PC-3 (cell line): ENCODE measurements around the gene C3orf85. TPM values are rescaled to one million over a fixed set of nuclear protein-coding genes. Genes with fewer than 3 reads are reported as not detected.

Source experiments
- ATAC-seq: fragments of 200-7000 bp; cut with Tn5 transposase; 2 replicates; pipeline ENCODE4 v1.9.1; 2020; ENCODE audit warnings: mild to moderate bottlenecking, moderate library complexity
- BruUV-seq: library from RNA; stranded (reverse); fragments of 400-500 nt; replicated peaks from 2 replicates; lab custom pipeline; 2021; lab: Mats Ljungman, UMichigan
- CTCF ChIA-PET: fragments of 300-600 bp; sonication (Branson Sonifier 250); formaldehyde crosslinking; loops from one replicate; lab custom pipeline; 2022; ENCODE audit warnings: antibody characterized with exemption; lab: Charles Lee
- POLR2A ChIA-PET: fragments of 300-600 bp; sonication (Branson Sonifier 250); formaldehyde crosslinking; loops from one replicate; lab custom pipeline; 2022; ENCODE audit warnings: antibody characterized with exemption; ENCODE audit not compliant: unreplicated experiment; lab: Charles Lee
- DNase-seq: peaks from one replicate; pipeline ENCODE4 v3.0.0-alpha.2; 2015
- H2AFZ ChIP-seq: fragments of 300-600 bp; sonication (generic); 2 replicates; pipeline ENCODE4 v1.6.0; 2016; ENCODE audit warnings: antibody characterized with exemption, low read length
- H3F3A ChIP-seq: fragments of 300-600 bp; sonication (generic); one replicate; pipeline ENCODE4 v1.6.0; 2017; ENCODE audit warnings: antibody characterized with exemption, low read length, control low read depth, mild to moderate bottlenecking; ENCODE audit not compliant: unreplicated experiment
- H3K27ac ChIP-seq: fragments of 300-600 bp; sonication (generic); 2 replicates; pipeline ENCODE4 v1.5.1; 2016; ENCODE audit warnings: mild to moderate bottlenecking, low read length
- H3K27me3 ChIP-seq: fragments of 300-600 bp; sonication (generic); 2 replicates; pipeline ENCODE4 v1.6.1; 2016; ENCODE audit warnings: low read length, mixed read lengths
- H3K36me3 ChIP-seq: fragments of 300-600 bp; sonication (generic); 2 replicates; pipeline ENCODE4 v1.6.1; 2016; ENCODE audit warnings: low read depth, mixed run types, low read length, mixed read lengths
- H3K4me1 ChIP-seq: fragments of 300-600 bp; sonication (generic); 2 replicates; pipeline ENCODE4 v1.5.1; 2016; ENCODE audit warnings: low read length; ENCODE audit not compliant: insufficient read depth
- H3K4me2 ChIP-seq: fragments of 300-600 bp; sonication (generic); 2 replicates; pipeline ENCODE4 v1.6.0; 2016; ENCODE audit warnings: low read length
- H3K4me3 ChIP-seq: fragments of 300-600 bp; sonication (generic); 2 replicates; pipeline ENCODE4 v1.5.1; 2016; ENCODE audit warnings: mild to moderate bottlenecking, low read length, mixed read lengths
- H3K79me2 ChIP-seq: fragments of 300-600 bp; sonication (generic); 2 replicates; pipeline ENCODE4 v1.6.1; 2017; ENCODE audit warnings: low read length, mixed read lengths
- H3K9ac ChIP-seq: fragments of 300-600 bp; sonication (generic); 2 replicates; pipeline ENCODE4 v1.6.0; 2016; ENCODE audit warnings: mild to moderate bottlenecking, low read length
- H3K9me2 ChIP-seq: fragments of 300-600 bp; sonication (generic); replicated peaks from 2 replicates; pipeline ENCODE4 v1.6.1; 2016; ENCODE audit warnings: mixed run types, low read length, mixed read lengths
- H3K9me3 ChIP-seq: fragments of 300-600 bp; sonication (generic); 2 replicates; pipeline ENCODE4 v1.6.1; 2016; ENCODE audit warnings: low read length, mixed read lengths
- H4K20me1 ChIP-seq: fragments of 300-600 bp; sonication (generic); 2 replicates; pipeline ENCODE4 v1.6.1; 2016; ENCODE audit warnings: low read length, mixed read lengths
- EZH2 ChIP-seq: fragments of 300-600 bp; sonication (generic); IDR thresholded peaks from one replicate; pipeline ENCODE4 v1.6.1; 2017; ENCODE audit warnings: antibody characterized with exemption, mild to moderate bottlenecking, low read length; ENCODE audit not compliant: unreplicated experiment
- EZH2phosphoT487 ChIP-seq: fragments of 300-600 bp; sonication (generic); IDR thresholded peaks from 2 replicates; pipeline ENCODE4 v1.6.1; 2018; ENCODE audit warnings: mild to moderate bottlenecking, antibody characterized with exemption, low read length, borderline replicate concordance
- intact Hi-C: fragments of 100-400 bp; cut with micrococcal nuclease; formaldehyde crosslinking; loops from 2 replicates; pipeline ENCODE4 v1.9.0; 2023
- total RNA-seq: library from RNA; depleted of rRNA; stranded (reverse); fragments of >200 nt; gene quantifications from 2 replicates; pipeline ENCODE4 v1.2.3, GENCODE V29; 2014
- TF ChIP-seq, protein P1 (sequence below): fragments of 300-600 bp; sonication (generic); conservative IDR thresholded peaks from 2 replicates; pipeline ENCODE4 v1.5.1; 2017; ENCODE audit warnings: antibody characterized with exemption, low read depth, mild to moderate bottlenecking, low read length

C3orf85 gene
- total RNA-seq, 1 experiment from 2014 or later: not detected

- no peak overlapping the region for H3K4me3 ChIP-seq
- no peaks in the 10 kb centered on the region for H3K27me3 ChIP-seq
- CTCF ChIA-PET: no interaction called here
- no peaks in the 10 kb centered on the region for H3K79me2 ChIP-seq
- BruUV-seq: no TSS peak
- DNase-seq (no peak), ATAC-seq (no peak)
- H3K36me3 ChIP-seq: no peaks in the 10 kb centered on the region
- intact Hi-C loops: no loop called here
- H2AFZ ChIP-seq: no peak overlapping the region
- no peaks in the 10 kb centered on the region for H3F3A ChIP-seq
- H3K4me1 ChIP-seq: 0 out of 2 replicates have a peak, but pooled peaks cover 4% of the 10 kb centered on the region
- no peaks in the 10 kb centered on the region for H3K9me3 ChIP-seq
- TF ChIP-seq EZH2 (no peak), EZH2phosphoT487 (no peak)
- TF ChIP-seq, protein P1, sequence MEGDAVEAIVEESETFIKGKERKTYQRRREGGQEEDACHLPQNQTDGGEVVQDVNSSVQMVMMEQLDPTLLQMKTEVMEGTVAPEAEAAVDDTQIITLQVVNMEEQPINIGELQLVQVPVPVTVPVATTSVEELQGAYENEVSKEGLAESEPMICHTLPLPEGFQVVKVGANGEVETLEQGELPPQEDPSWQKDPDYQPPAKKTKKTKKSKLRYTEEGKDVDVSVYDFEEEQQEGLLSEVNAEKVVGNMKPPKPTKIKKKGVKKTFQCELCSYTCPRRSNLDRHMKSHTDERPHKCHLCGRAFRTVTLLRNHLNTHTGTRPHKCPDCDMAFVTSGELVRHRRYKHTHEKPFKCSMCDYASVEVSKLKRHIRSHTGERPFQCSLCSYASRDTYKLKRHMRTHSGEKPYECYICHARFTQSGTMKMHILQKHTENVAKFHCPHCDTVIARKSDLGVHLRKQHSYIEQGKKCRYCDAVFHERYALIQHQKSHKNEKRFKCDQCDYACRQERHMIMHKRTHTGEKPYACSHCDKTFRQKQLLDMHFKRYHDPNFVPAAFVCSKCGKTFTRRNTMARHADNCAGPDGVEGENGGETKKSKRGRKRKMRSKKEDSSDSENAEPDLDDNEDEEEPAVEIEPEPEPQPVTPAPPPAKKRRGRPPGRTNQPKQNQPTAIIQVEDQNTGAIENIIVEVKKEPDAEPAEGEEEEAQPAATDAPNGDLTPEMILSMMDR: no peak
- H3K9me2 ChIP-seq: no peaks in the 10 kb centered on the region
- H3K9ac ChIP-seq: no peak overlapping the region
- H4K20me1 ChIP-seq: no peaks in the 10 kb centered on the region
- H3K4me2 ChIP-seq: no peak overlapping the region
- H3K27ac ChIP-seq: no peak overlapping the region
- POLR2A ChIA-PET: no interaction called here
Observed at GRCh38 chr3:109137761-109138160, 1.2 kb downstream of the C3orf85 start.

DNA sequence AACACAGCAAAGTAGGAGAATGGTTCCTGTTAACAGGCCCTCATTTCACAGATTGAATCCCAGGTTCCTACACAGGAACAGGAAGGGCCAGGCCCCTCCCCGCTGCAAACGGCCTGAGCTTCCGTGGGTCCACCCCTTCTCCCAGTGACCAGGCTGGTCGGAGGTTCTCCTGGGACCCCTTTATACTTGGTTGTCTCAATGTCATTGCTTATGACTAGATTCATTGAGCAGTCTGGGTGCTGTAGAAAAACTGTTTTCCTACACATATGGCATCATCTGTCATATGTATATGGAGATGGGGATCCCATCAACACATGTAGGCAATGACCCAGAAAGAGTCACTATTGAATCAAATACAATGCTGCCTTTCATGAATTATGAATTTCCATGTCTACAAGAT lies 3.8 kb downstream of the C3orf85 start:
- intact Hi-C loops: no loop called here
- H4K20me1 ChIP-seq: no peaks in the 10 kb centered on the region

DNA sequence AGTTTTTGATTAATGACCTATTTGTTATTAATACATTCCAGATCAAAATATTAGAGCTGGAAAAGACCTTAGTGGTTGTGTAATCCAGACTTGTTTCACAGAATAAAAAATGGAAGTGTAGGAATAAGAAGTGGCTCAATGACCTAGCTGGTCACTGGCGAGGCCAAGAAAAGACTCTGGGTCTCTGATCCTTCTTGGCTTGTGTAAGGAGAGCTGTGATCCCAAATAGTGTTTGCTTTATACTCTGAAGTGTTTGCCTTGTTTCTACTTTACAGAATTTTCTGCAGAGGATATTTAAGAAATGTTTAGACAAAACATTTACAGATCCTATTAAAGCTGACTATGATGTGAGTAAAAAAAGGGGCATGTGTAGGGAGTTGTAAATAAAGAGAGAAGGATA lies 7.1 kb downstream of the C3orf85 start:
- TF ChIP-seq EZH2phosphoT487 (no peak), EZH2 (no peak)
- TF ChIP-seq, protein P1: no peak
- no TSS peak for BruUV-seq
- no peaks in the 10 kb centered on the region for H3K4me1 ChIP-seq
- H3K4me2 ChIP-seq: no peak overlapping the region
- H3K79me2 ChIP-seq: no peaks in the 10 kb centered on the region
- ATAC-seq (no peak), DNase-seq (no peak)
- H3K9ac ChIP-seq: no peak overlapping the region
- H3K27me3 ChIP-seq: peaks cover 53% of the 10 kb centered on the region
- H3K9me2 ChIP-seq: no peaks in the 10 kb centered on the region
- no peaks in the 10 kb centered on the region for H3F3A ChIP-seq
- CTCF ChIA-PET: no interaction called here
- POLR2A ChIA-PET: no interaction called here
- H2AFZ ChIP-seq: no peak overlapping the region
- no peaks in the 10 kb centered on the region for H4K20me1 ChIP-seq
- intact Hi-C loops: no loop called here
- H3K9me3 ChIP-seq: no peaks in the 10 kb centered on the region
- H3K27ac ChIP-seq: no peak overlapping the region
- no peak overlapping the region for H3K4me3 ChIP-seq
- no peaks in the 10 kb centered on the region for H3K36me3 ChIP-seq

More for the DNA sequence above, 3.8 kb downstream of the C3orf85 start:
- no peaks in the 10 kb centered on the region for H3K36me3 ChIP-seq
- no peak for TF ChIP-seq EZH2
- TF ChIP-seq EZH2phosphoT487: no peak
- TF ChIP-seq, protein P1: no peak
- no peaks in the 10 kb centered on the region for H3K79me2 ChIP-seq
- H2AFZ ChIP-seq: no peak overlapping the region
- no TSS peak for BruUV-seq
- H3K9me3 ChIP-seq: no peaks in the 10 kb centered on the region
- H3K9me2 ChIP-seq: no peaks in the 10 kb centered on the region
- ATAC-seq: no peak
- no peak overlapping the region for H3K27ac ChIP-seq
- no peaks in the 10 kb centered on the region for H3K4me1 ChIP-seq
- H3K9ac ChIP-seq: no peak overlapping the region
- H3K4me3 ChIP-seq: no peak overlapping the region
- POLR2A ChIA-PET: no interaction called here
- no peak for DNase-seq
- no peaks in the 10 kb centered on the region for H3F3A ChIP-seq
- no peak overlapping the region for H3K4me2 ChIP-seq
- H3K27me3 ChIP-seq: peaks cover 21% of the 10 kb centered on the region; the same call in 1 of the 2 replicates
- CTCF ChIA-PET: no interaction called here
